Gastroesophageal sphincter (tissue), 3 donors: ENCODE results near the gene HSD17B11.
"Not testable (repeated sequence)": the region's sequence is repeated elsewhere in the genome, so short reads cannot be mapped to it uniquely, and the experiment has no call there.

Experiments
- EP300 ChIP-seq: sonication (generic); formaldehyde crosslinking; IDR thresholded peaks from one replicate; pipeline ENCODE4 v1.6.1; 2017; ENCODE audit warnings: antibody characterized with exemption, mild to moderate bottlenecking
- TF ChIP-seq, protein P1 (sequence below), 4 experiments: fragments of 200-600 bp in 2 of 4; fragments of 450-650 bp in 2 of 4; sonication (generic) in 1 of 4; IDR thresholded peaks; one replicate each; pipeline ENCODE4 v1.5.1; 2017 to 2019; ENCODE audit warnings: antibody characterized with exemption in 4 of 4, mild to moderate bottlenecking in 2 of 4, moderate library complexity in 2 of 4

DNA sequence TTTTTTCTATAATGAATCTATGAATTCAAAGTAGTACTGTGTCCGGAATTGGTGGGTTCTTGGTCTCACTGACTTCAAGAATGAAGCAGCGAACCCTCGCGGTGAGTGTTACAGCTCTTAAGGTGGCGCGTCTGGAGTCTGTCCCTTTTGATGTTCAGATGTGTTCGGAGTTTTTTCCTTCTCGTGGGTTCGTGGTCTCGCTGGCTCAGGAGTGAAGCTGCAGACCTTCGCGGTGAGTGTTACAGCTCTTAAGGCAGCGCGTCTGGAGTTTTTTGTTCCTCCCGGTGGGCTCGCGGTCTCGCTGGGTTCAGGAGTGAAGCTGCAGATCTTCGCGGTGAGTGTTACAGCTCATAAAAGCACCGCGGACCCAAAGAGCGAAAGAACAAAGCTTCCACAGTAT, 4.1 kb upstream of the HSD17B11 start:
- TF ChIP-seq EP300 = not testable (repeated sequence)
- TF ChIP-seq, protein P1, sequence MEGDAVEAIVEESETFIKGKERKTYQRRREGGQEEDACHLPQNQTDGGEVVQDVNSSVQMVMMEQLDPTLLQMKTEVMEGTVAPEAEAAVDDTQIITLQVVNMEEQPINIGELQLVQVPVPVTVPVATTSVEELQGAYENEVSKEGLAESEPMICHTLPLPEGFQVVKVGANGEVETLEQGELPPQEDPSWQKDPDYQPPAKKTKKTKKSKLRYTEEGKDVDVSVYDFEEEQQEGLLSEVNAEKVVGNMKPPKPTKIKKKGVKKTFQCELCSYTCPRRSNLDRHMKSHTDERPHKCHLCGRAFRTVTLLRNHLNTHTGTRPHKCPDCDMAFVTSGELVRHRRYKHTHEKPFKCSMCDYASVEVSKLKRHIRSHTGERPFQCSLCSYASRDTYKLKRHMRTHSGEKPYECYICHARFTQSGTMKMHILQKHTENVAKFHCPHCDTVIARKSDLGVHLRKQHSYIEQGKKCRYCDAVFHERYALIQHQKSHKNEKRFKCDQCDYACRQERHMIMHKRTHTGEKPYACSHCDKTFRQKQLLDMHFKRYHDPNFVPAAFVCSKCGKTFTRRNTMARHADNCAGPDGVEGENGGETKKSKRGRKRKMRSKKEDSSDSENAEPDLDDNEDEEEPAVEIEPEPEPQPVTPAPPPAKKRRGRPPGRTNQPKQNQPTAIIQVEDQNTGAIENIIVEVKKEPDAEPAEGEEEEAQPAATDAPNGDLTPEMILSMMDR (IDR thresholded peaks at IDR 0.05) = not testable (repeated sequence)
